Keratinocyte (primary cell): ENCODE results near the gene MET.

Source experiments
- EZH2 ChIP-seq: IDR thresholded peaks from one replicate; pipeline ENCODE4 v1.6.1; 2012; ENCODE audit warnings: inconsistent platforms, mild to moderate bottlenecking, low read length, moderate library complexity
- TF ChIP-seq, protein P1 (sequence below), 3 experiments: IDR thresholded peaks in 1 of 3; conservative IDR thresholded peaks in 1 of 3; optimal IDR thresholded peaks in 1 of 3; 2 replicates in 2 of 3; 3 replicates in 1 of 3; pipeline versions ENCODE3 to v1.5.1; 2011; ENCODE audit warnings: low read length in 3 of 3, mild to moderate bottlenecking in 3 of 3, moderate library complexity in 2 of 3, control low read depth in 1 of 3, inconsistent platforms in 1 of 3; ENCODE audit not compliant: insufficient read depth in 2 of 3; ENCODE audit errors: extremely low read depth in 1 of 3

DNA sequence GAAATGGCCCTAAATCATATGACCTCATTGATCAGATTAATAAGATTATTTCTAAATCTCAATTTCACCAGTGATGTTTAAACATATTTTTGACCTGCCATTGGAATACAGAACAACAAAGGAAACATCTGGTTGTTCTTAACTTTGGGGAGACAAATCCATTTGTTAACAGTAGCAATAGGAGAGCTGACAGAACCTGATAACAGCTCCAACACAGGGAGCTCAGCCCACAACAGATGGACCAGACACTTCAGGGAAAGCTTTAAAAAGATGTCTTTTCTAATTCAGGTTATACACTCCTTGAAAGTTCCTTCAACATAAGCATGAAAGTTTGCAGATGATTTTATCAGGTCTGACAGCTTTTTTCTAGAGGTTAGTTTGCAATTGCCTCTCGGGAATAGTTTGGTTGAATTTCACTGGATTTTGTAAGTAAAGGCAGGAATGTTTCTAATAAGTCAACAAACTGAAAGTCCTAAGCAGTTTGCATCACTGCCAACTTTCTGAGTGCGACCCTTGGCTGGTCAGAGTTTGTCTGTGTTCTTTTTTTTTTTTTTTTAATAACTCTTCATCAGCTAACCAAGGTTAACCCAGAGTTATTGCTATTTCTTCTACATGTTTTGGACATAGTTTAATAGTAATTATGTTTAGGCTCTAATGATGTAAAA lies 6.5 kb upstream of the MET start:
- TF ChIP-seq, protein P1, sequence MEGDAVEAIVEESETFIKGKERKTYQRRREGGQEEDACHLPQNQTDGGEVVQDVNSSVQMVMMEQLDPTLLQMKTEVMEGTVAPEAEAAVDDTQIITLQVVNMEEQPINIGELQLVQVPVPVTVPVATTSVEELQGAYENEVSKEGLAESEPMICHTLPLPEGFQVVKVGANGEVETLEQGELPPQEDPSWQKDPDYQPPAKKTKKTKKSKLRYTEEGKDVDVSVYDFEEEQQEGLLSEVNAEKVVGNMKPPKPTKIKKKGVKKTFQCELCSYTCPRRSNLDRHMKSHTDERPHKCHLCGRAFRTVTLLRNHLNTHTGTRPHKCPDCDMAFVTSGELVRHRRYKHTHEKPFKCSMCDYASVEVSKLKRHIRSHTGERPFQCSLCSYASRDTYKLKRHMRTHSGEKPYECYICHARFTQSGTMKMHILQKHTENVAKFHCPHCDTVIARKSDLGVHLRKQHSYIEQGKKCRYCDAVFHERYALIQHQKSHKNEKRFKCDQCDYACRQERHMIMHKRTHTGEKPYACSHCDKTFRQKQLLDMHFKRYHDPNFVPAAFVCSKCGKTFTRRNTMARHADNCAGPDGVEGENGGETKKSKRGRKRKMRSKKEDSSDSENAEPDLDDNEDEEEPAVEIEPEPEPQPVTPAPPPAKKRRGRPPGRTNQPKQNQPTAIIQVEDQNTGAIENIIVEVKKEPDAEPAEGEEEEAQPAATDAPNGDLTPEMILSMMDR (optimal IDR thresholded peaks at IDR 0.05 in 1 of 3, IDR thresholded peaks at IDR 0.05 in 1 of 3, conservative IDR thresholded peaks at IDR 0.05 in 1 of 3; ENCODE audit: extremely low read depth in 1 of 3, insufficient read depth in 2 of 3, low read length in 3 of 3), result no peak
- TF ChIP-seq EZH2, result no peak
